ENCODE results near the gene WDR5.
A peak's percentile ranks its signal among the peaks of the same experiment; 100 is the strongest.

Gene WDR5

GRCh38 chr9:134158753-134159392, 23.0 kb downstream of the WDR5 start:
- TF ChIP-seq, protein P1, sequence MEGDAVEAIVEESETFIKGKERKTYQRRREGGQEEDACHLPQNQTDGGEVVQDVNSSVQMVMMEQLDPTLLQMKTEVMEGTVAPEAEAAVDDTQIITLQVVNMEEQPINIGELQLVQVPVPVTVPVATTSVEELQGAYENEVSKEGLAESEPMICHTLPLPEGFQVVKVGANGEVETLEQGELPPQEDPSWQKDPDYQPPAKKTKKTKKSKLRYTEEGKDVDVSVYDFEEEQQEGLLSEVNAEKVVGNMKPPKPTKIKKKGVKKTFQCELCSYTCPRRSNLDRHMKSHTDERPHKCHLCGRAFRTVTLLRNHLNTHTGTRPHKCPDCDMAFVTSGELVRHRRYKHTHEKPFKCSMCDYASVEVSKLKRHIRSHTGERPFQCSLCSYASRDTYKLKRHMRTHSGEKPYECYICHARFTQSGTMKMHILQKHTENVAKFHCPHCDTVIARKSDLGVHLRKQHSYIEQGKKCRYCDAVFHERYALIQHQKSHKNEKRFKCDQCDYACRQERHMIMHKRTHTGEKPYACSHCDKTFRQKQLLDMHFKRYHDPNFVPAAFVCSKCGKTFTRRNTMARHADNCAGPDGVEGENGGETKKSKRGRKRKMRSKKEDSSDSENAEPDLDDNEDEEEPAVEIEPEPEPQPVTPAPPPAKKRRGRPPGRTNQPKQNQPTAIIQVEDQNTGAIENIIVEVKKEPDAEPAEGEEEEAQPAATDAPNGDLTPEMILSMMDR (IDR thresholded peaks at IDR 0.05; ENCODE audit: insufficient read depth, low read depth, low read length, missing control alignments): no peak
- H3K4me3 ChIP-seq (ENCODE audit: low read depth, low read length): no peak overlapping the region
- no peak for DNase-seq (ENCODE audit: low read depth)

- DNase-seq (ENCODE audit: low read depth): no peak
- TF ChIP-seq, protein P1 (IDR thresholded peaks at IDR 0.05; ENCODE audit: insufficient read depth, low read depth, low read length, missing control alignments): no peak
- H3K4me3 ChIP-seq (ENCODE audit: low read depth, low read length): no peak overlapping the region
Measured at GRCh38 chr9:134159566-134160245, 23.8 kb downstream of the WDR5 start.

- H3K4me3 ChIP-seq (ENCODE audit: low read depth, low read length): no peak overlapping the region
- TF ChIP-seq, protein P1 (IDR thresholded peaks at IDR 0.05; ENCODE audit: insufficient read depth, low read depth, low read length, missing control alignments): no peak
Measured at GRCh38 chr9:134161647-134162046, 25.8 kb downstream of the WDR5 start.

GRCh38 chr9:134162212-134162775, 26.4 kb downstream of the WDR5 start:
- DNase-seq (ENCODE audit: low read depth): no peak
- no peak overlapping the region for H3K4me3 ChIP-seq (ENCODE audit: low read depth, low read length)
- TF ChIP-seq, protein P1 (IDR thresholded peaks at IDR 0.05; ENCODE audit: insufficient read depth, low read depth, low read length, missing control alignments): no peak

More at GRCh38 chr9:134161647-134162046, 25.8 kb downstream of the WDR5 start:
- no peak for DNase-seq (ENCODE audit: low read depth)

DNA sequence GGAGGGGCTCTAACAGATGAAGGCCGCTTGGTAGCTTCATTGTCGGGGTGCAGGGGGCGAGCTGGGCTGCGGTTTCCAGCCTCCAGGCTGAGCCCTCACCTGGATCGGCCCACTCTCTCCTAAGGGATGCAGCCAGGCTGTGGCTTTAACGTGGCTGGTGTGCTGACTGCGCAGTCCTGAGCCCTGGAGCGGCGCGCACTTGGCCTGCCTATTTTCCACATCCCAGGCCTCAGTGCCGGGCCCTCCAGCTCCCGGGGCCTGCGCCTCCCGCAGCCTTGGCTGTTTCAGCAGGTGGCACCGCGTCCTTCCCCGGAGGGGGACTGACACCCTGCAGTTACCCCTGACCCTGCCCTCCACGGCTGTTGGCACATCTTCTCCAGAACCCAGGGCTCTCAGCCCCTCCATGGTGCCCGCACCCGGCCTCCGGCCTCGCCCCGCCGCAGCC, 27.1 kb downstream of the WDR5 start:
- no peak for DNase-seq (ENCODE audit: low read depth)
- H3K4me3 ChIP-seq (ENCODE audit: low read depth, low read length): no peak overlapping the region
- TF ChIP-seq, protein P1 (IDR thresholded peaks at IDR 0.05; ENCODE audit: insufficient read depth, low read depth, low read length, missing control alignments): no peak

GRCh38 chr9:134163371-134164196, 27.7 kb downstream of the WDR5 start:
- H3K4me3 ChIP-seq (ENCODE audit: low read depth, low read length): no peak overlapping the region
- peak; percentile 85 for DNase-seq (ENCODE audit: low read depth)
- TF ChIP-seq, protein P1 (IDR thresholded peaks at IDR 0.05; ENCODE audit: insufficient read depth, low read depth, low read length, missing control alignments): peak; percentile 34

All from GM12865 (cell line).